DND-41 (cell line): ENCODE measurements around the gene STRIP1.

Experiments
- ATAC-seq: fragments of 200-7000 bp; cut with Tn5 transposase; 3 replicates; pipeline ENCODE4 v1.9.1; 2021; ENCODE audit warnings: low read depth; ENCODE audit not compliant: insufficient read depth
- DNase-seq: peaks from one replicate; pipeline ENCODE4 v3.0.0-alpha.2; 2020
- H2AFZ ChIP-seq: 2 replicates; pipeline ENCODE4 v1.6.0; 2012; ENCODE audit warnings: low read depth, low read length
- H3K27ac ChIP-seq: 2 replicates; pipeline ENCODE4 v1.5.1; 2012; ENCODE audit warnings: low read length, inconsistent platforms
- H3K27me3 ChIP-seq: fragments of 200-600 bp; sonication (generic); 2 replicates; pipeline ENCODE4 v1.6.0; 2012; ENCODE audit warnings: low read length, mild to moderate bottlenecking, inconsistent platforms; ENCODE audit not compliant: insufficient read depth, poor library complexity
- H3K36me3 ChIP-seq: 2 replicates; pipeline ENCODE4 v1.5.1; 2012; ENCODE audit warnings: low read length, inconsistent platforms; ENCODE audit not compliant: insufficient read depth
- H3K4me1 ChIP-seq: 2 replicates; pipeline ENCODE4 v1.5.1; 2012; ENCODE audit warnings: mild to moderate bottlenecking, low read length; ENCODE audit not compliant: insufficient read depth
- H3K4me2 ChIP-seq: 2 replicates; pipeline ENCODE4 v1.6.0; 2012; ENCODE audit warnings: mild to moderate bottlenecking, moderate library complexity, low read length, inconsistent platforms; ENCODE audit not compliant: insufficient read depth
- H3K4me3 ChIP-seq, 2 experiments: fragments of 200-600 bp in 1 of 2; shearing (Covaris generic) in 1 of 2; 2 replicates each; pipeline ENCODE4 v1.5.1; 2012 to 2016; ENCODE audit warnings: inconsistent platforms in 2 of 2, low read length in 2 of 2, mild to moderate bottlenecking in 2 of 2, low read depth in 1 of 2, moderate library complexity in 1 of 2
- H3K79me2 ChIP-seq: 2 replicates; pipeline ENCODE4 v1.6.0; 2012; ENCODE audit warnings: low read length, inconsistent platforms; ENCODE audit not compliant: insufficient read depth
- H3K9ac ChIP-seq: 2 replicates; pipeline ENCODE4 v1.6.0; 2012; ENCODE audit warnings: low read depth, mild to moderate bottlenecking, inconsistent platforms, low read length, moderate library complexity
- H3K9me3 ChIP-seq: 2 replicates; pipeline ENCODE4 v1.5.1; 2012; ENCODE audit warnings: low read length, moderate library complexity, mild to moderate bottlenecking, inconsistent platforms; ENCODE audit not compliant: insufficient read depth, severe bottlenecking
- H4K20me1 ChIP-seq: 2 replicates; pipeline ENCODE4 v1.6.0; 2012; ENCODE audit warnings: low read length; ENCODE audit not compliant: insufficient read depth
- EZH2 ChIP-seq: IDR thresholded peaks from 3 replicates; pipeline ENCODE4 v1.6.1; 2012; ENCODE audit warnings: borderline replicate concordance, low read depth, mild to moderate bottlenecking, moderate library complexity, low read length, inconsistent platforms; ENCODE audit not compliant: severe bottlenecking
- TF ChIP-seq, protein P1 (sequence below): IDR thresholded peaks from 2 replicates; pipeline ENCODE4 v1.5.1; 2012; ENCODE audit warnings: borderline replicate concordance, low read length, moderate library complexity, mild to moderate bottlenecking; ENCODE audit not compliant: poor library complexity, severe bottlenecking; ENCODE audit errors: extremely low read depth

The STRIP1 gene

DNA sequence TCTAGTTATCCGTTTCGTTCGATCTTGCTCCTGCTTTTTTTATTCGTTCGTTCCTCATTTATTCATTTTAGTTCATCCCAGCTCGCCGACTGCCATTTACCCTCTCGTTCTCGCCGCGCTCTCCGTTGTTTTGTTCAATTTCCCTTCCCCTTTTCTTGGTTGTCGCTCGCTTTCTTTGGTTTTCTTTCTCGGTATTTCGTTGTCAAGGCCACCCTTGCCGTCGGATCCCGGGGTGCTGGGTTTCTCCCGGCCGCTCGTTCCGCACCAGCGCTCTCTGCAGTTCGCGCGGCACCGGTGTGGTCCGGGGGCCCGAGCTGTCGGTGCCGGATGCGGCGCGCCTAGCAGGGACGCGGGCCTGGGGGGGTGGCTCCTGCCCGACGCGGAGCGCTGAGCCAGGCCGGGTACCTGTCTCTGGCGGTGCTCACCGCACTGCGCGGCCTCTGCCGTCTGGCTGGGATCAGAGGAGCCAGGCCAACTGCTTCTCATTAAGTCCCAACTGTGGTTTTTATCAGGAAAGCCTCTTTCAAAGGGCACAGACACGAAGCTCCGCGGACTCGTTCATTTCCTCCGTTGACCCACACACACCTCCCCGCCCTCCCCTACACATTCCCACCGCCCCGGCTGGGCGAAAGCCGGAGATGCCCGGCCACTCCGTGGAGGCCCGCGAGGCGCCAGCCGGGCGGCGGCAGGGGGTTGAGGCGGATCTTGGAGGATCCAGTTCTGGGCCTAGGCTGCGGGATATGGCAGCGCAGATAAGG, 34.4 kb downstream of the STRIP1 start:
- no peaks in the 10 kb centered on the region for H3K79me2 ChIP-seq
- no peak overlapping the region for H3K4me2 ChIP-seq
- no peaks in the 10 kb centered on the region for H3K4me1 ChIP-seq
- no peaks in the 10 kb centered on the region for H3K36me3 ChIP-seq
- no peaks in the 10 kb centered on the region; the same call in 1 of the 2 replicates for H4K20me1 ChIP-seq
- DNase-seq (no peak), ATAC-seq (no peak)
- no peaks in the 10 kb centered on the region for H3K9me3 ChIP-seq
- no peak for TF ChIP-seq EZH2
- TF ChIP-seq, protein P1, sequence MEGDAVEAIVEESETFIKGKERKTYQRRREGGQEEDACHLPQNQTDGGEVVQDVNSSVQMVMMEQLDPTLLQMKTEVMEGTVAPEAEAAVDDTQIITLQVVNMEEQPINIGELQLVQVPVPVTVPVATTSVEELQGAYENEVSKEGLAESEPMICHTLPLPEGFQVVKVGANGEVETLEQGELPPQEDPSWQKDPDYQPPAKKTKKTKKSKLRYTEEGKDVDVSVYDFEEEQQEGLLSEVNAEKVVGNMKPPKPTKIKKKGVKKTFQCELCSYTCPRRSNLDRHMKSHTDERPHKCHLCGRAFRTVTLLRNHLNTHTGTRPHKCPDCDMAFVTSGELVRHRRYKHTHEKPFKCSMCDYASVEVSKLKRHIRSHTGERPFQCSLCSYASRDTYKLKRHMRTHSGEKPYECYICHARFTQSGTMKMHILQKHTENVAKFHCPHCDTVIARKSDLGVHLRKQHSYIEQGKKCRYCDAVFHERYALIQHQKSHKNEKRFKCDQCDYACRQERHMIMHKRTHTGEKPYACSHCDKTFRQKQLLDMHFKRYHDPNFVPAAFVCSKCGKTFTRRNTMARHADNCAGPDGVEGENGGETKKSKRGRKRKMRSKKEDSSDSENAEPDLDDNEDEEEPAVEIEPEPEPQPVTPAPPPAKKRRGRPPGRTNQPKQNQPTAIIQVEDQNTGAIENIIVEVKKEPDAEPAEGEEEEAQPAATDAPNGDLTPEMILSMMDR = no peak
- H3K27ac ChIP-seq = no peak overlapping the region
- H3K4me3 ChIP-seq = no peak overlapping the region
- no peaks in the 10 kb centered on the region for H3K27me3 ChIP-seq
- no peak overlapping the region for H2AFZ ChIP-seq
- no peak overlapping the region for H3K9ac ChIP-seq

DNA sequence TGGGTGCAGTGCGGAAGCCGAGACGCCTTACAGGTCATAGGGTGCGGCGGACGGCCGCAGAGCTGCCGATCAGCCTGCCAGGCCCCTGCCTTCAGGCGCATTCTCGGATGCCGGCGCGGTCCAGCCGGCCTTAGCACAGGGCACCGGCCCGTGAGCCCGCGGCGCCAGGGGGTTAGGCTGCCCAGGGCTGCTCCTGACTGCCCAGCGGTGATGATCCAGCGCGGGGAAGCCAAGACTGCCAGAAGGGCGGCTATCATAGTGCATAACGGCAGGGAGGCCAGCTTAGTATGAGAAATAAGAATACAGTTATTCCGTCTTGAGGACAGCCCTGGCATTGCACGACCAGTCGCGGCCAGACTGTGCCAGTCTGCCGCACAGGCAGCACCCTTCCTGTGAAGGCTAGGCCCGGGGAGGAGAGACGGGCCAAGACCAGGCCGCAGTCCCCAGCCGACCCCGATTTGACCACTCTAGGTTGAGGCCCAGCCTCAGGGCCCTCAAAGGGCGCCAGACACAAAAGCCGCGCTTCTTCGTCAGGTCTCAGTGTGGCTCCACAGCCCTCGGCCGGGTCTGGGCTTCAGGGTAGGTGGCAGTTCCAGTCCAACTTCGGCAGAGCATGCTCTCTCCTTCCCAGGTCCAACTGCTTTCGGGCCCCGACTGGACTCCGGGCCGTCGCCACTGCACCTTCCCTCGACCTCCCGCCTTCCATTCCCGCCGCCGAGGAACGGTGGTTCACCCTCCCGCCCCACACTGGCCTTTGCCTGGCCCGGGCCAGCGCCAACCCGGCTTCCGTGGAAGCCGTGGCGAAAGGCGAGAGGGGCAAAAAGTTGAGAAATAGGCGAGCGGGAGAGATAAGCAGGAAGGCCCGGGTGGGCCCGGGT, 35.2 kb downstream of the STRIP1 start:
- Histone ChIP-seq H2AFZ (no peak overlapping the region), H4K20me1 (no peaks in the 10 kb centered on the region; the same call in 1 of the 2 replicates), H3K9ac (no peak overlapping the region), H3K27ac (no peak overlapping the region), H3K27me3 (no peaks in the 10 kb centered on the region), H3K79me2 (no peaks in the 10 kb centered on the region), H3K9me3 (no peaks in the 10 kb centered on the region), H3K36me3 (no peaks in the 10 kb centered on the region), H3K4me2 (no peak overlapping the region), H3K4me1 (no peaks in the 10 kb centered on the region), H3K4me3 (no peak overlapping the region)
- no peak for TF ChIP-seq EZH2
- TF ChIP-seq, protein P1 = no peak
- no peak for DNase-seq
- ATAC-seq = no peak

DNA sequence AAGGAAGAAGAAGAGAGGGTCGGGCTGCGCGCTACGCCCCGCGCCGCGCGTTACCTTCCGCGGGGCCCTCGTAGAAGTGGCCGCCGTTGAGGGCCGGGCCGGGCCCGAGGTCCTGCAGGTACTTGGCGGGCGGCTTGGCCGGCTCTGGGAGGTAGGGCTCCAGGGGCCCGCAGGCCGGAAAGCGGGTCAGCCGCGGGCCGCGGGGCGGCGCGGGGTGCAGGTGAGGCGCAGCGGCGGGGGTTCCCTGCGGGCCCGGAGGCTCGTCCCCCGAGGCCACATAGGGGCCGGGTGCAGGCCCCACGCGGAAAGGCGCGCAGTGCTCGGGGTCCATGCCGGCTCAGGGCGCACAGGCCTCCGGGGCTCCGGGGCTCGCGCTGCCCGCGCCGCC, 35.9 kb downstream of the STRIP1 start:
- Histone ChIP-seq H3K27ac (no peak overlapping the region), H3K4me2 (no peak overlapping the region)

More for the DNA sequence above, 35.9 kb downstream of the STRIP1 start:
- no peak for ATAC-seq
- no peaks in the 10 kb centered on the region for H3K9me3 ChIP-seq
- H3K4me3 ChIP-seq = no peak overlapping the region
- no peaks in the 10 kb centered on the region for H3K27me3 ChIP-seq
- no peaks in the 10 kb centered on the region for H3K4me1 ChIP-seq
- DNase-seq = no peak
- no peak for TF ChIP-seq EZH2
- TF ChIP-seq, protein P1 = no peak
- H3K9ac ChIP-seq = no peak overlapping the region
- no peak overlapping the region for H2AFZ ChIP-seq
- H4K20me1 ChIP-seq = no peaks in the 10 kb centered on the region; the same call in 1 of the 2 replicates
- H3K79me2 ChIP-seq = no peaks in the 10 kb centered on the region
- no peaks in the 10 kb centered on the region for H3K36me3 ChIP-seq
